ENCODE measurements around the gene JAGN1.

DNA sequence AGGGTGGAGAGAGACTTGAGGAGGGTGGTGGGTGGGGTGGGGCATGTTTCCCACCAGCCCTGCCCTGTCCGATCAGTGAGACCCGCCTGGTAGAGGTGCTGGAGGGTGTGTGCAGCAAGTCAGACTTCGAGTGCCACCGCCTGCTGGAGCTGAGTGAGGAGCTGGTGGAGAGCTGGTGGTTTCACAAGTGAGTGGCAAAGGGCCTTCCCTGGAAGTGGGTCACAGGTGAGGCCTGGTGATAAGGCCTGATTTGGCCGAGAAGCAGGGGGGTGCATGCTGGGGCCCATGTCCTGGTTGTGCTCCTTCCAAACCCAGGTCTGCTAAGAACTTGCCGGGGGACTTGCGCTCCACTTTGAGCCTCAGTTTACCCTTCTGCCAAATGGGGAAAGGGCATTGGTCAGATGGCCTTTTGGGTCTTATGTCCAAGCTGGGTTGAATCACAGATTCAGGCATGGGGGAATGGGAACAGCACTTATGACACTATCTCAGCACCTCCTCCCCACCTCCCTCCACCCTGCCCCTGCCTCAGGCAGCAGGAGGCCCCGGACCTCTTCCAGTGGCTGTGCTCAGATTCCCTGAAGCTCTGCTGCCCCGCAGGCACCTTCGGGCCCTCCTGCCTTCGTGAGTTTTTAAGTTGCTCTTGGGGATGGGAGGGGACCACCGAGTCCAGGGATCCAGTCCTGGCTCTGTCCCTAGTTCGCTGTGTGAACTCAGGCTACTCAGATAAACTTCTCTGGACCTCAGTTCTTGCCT is 47.3 kb downstream of the JAGN1 start:
- TF ChIP-seq, protein P1, sequence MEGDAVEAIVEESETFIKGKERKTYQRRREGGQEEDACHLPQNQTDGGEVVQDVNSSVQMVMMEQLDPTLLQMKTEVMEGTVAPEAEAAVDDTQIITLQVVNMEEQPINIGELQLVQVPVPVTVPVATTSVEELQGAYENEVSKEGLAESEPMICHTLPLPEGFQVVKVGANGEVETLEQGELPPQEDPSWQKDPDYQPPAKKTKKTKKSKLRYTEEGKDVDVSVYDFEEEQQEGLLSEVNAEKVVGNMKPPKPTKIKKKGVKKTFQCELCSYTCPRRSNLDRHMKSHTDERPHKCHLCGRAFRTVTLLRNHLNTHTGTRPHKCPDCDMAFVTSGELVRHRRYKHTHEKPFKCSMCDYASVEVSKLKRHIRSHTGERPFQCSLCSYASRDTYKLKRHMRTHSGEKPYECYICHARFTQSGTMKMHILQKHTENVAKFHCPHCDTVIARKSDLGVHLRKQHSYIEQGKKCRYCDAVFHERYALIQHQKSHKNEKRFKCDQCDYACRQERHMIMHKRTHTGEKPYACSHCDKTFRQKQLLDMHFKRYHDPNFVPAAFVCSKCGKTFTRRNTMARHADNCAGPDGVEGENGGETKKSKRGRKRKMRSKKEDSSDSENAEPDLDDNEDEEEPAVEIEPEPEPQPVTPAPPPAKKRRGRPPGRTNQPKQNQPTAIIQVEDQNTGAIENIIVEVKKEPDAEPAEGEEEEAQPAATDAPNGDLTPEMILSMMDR (IDR thresholded peaks at IDR 0.05; ENCODE audit: low read depth, low read length) = no peak
- TF ChIP-seq, protein P2, sequence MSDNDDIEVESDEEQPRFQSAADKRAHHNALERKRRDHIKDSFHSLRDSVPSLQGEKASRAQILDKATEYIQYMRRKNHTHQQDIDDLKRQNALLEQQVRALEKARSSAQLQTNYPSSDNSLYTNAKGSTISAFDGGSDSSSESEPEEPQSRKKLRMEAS (IDR thresholded peaks at IDR 0.05; ENCODE audit: low read depth, low read length) = no peak
- TF ChIP-seq POLR2A (IDR thresholded peaks at IDR 0.05; ENCODE audit: extremely low read depth, insufficient read length) (no peak), MYC (IDR thresholded peaks at IDR 0.05; ENCODE audit: low read depth, low read length) (no peak)

Data from NB4 (cell line).